GM12801 (cell line): ENCODE measurements around the gene ABCC3.

ENCODE experiments used
- TF ChIP-seq, protein P1 (sequence below): IDR thresholded peaks from one replicate; pipeline ENCODE4 v1.5.1; 2011; ENCODE audit warnings: control low read depth; ENCODE audit not compliant: insufficient read length; ENCODE audit errors: extremely low read depth

ABCC3 gene

DNA sequence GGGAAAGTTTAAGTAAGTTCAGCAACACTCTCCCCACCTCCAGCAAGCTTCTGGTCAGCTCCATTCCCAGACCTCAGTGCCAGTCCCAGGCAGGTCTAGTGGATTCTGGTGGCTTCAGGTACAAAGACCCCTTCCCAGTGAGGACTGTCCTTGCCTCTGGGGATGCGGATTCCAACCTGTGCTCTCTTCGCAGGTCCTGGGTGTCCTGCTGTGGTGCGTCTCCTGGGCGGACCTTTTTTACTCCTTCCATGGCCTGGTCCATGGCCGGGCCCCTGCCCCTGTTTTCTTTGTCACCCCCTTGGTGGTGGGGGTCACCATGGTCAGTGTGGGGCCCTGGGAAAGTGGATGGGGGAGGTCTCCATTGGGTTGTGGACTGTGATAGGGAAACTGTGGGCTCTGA is 21.8 kb downstream of the ABCC3 start:
- TF ChIP-seq, protein P1, sequence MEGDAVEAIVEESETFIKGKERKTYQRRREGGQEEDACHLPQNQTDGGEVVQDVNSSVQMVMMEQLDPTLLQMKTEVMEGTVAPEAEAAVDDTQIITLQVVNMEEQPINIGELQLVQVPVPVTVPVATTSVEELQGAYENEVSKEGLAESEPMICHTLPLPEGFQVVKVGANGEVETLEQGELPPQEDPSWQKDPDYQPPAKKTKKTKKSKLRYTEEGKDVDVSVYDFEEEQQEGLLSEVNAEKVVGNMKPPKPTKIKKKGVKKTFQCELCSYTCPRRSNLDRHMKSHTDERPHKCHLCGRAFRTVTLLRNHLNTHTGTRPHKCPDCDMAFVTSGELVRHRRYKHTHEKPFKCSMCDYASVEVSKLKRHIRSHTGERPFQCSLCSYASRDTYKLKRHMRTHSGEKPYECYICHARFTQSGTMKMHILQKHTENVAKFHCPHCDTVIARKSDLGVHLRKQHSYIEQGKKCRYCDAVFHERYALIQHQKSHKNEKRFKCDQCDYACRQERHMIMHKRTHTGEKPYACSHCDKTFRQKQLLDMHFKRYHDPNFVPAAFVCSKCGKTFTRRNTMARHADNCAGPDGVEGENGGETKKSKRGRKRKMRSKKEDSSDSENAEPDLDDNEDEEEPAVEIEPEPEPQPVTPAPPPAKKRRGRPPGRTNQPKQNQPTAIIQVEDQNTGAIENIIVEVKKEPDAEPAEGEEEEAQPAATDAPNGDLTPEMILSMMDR: no peak

DNA sequence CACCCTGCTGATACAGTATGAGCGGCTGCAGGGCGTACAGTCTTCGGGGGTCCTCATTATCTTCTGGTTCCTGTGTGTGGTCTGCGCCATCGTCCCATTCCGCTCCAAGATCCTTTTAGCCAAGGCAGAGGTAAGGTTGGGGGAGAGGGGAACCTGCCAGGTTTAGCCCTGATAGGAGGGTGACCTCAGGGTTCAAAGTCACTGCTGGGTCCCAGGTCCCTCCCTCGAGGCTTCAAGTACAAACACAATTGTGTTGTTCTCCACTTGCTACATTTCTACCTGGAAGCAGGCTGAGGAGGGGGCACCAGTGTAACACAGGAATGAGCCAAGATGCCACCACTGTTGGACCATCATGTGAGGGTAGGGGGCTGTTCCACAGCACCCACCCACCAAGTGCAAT is 22.4 kb downstream of the ABCC3 start:
- TF ChIP-seq, protein P1: no peak

DNA sequence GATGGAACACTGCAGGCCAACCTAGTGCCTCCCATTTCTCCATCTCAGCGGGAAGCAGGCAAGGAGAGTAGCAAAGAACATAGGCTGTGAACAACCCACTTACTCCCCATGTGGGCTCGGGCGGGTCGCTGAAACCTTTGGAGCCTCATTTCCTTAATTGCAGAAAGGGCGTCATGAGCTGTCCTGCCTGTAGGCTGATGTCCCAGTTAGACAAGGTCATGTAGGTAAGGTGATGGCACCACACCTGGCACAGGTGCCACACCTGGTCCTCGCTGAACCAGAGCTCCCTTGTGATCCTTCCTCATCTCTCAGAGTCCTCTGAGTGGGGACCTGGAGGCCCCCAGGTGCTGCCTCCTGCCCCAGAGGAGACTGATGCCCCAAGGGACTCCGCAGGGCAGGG is 22.9 kb downstream of the ABCC3 start:
- TF ChIP-seq, protein P1: no peak

DNA sequence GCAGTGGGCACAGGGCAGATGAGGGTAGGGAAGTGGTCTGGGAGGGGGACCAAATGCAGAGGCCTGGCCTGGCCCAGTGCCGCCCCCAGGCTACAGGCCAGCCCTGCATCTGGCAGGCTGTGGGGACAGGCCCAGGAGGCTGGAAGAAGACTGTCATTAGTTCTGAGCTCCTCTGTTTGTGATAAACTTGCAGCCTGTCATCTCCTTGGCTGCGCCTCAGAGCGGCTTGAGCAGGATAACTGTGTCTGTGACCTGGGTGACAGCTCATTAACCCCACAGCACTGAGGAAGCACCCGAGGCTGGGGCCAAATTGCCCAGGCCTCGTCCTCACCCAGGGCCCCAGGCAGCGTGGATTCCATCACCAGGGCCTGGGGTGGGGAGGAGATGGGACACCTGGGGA is 23.9 kb downstream of the ABCC3 start:
- TF ChIP-seq, protein P1: no peak

DNA sequence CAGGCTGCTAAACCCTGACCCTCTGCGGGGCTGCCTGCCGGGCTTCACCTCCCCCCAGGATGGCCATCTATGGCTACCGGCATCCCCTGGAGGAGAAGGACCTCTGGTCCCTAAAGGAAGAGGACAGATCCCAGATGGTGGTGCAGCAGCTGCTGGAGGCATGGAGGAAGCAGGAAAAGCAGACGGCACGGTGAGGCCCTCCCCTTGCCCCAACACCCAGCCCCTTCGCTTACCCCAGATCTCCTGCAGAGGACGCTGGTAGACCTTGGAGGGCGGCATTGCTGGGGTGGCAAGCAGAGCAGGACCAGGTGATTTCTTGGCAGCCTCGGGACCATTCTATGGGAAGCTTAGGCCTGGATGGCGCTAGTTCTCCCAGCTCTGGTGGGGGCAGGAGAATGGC is 24.5 kb downstream of the ABCC3 start:
- TF ChIP-seq, protein P1: no peak

DNA sequence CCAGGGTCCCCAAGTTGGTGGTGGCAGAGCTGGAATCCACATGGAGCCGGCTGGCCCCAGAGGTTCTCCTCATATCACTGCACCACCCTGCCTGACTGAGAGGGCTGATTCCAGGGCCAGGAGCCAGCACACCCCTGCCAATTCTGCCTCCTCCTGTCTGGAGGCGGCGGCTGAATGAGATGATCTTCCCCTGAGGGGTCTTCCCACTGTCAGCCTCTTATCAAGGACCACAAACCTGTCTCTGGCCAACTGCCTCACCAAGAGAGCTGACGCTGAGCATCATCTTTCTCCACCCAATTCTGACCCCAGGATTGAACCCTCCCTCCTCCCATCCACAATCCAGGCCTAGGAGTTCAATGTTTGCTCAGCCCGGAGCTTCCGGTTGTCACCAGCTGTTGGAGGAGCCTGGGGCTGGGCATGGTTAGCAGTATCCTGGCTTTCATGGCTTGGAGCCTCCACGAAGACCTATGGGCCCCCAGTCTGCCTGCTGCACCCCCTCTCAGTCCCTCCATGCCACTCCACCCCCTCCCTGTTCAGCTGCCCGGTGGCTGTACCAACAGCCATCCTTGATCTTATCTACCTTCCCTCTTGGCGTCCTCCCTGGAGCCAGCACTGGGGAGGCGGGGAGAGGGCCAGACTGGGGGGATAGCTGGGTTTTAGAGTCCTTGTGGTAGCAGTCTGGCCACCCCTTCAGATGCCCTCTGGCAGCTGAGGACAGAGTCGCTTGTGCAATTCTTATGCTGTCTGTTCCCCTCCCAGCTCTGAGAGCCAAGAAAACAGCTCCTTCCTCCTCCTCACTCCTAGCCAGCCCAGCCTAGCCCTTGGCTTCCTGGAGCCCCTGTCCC is 25.6 kb downstream of the ABCC3 start:
- TF ChIP-seq, protein P1: no peak

DNA sequence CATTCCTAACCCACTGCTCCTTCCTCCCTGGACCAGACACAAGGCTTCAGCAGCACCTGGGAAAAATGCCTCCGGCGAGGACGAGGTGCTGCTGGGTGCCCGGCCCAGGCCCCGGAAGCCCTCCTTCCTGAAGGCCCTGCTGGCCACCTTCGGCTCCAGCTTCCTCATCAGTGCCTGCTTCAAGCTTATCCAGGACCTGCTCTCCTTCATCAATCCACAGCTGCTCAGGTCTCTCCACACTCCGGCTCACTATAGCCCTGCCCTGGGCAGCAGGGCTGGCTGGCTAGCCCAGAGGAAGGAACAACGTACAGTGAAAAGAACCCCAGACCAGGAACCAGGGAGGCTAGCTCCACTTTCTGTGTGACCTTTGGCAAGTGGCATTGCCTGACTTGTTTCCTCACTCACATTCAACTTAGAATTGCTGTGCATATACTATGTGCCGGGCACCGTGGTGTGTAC is 26.2 kb downstream of the ABCC3 start:
- TF ChIP-seq, protein P1: no peak
